ENCODE results near the gene FAM124A. TPM values are rescaled to one million over a fixed set of nuclear protein-coding genes. Genes with fewer than 3 reads are reported as not detected.

The FAM124A gene
- polyA plus RNA-seq, 2 of the 4 experiments (the other 2 are of a cell fraction): 1.5 to 1.6 TPM

GRCh38 chr13:51261610-51262249, 39.5 kb downstream of the FAM124A start:
- ATAC-seq (no peak), DNase-seq (ENCODE audit: low read depth in 1 of 2, low spot score in 1 of 2) (no peak), FAIRE-seq (no peak)
- ChIA-PET CTCF (interaction anchor here (1.0 to 1.2 kb wide), 2 partner anchors 9 to 24 kb away, joined by 4 read pairs; no protein-coding TSS in a partner anchor), POLR2A (no interaction called here)
- H3K4me1 ChIP-seq: no peaks in the 10 kb centered on the region
- WGBS (ENCODE audit: missing lambda C conversion rate): 83% methylated on average over 5 of the region's 5 CpGs
- no peak overlapping the region for H3K27ac ChIP-seq
- TF ChIP-seq E2F6 (IDR thresholded peaks at IDR 0.05; ENCODE audit: borderline replicate concordance, low read depth) (no peak), EHF (CRISPR knock-in tag; IDR thresholded peaks at IDR 0.05) (no peak), SMC3 (IDR thresholded peaks at IDR 0.05) (no peak), RCOR1 (IDR thresholded peaks at IDR 0.05; ENCODE audit: low read depth, low read length) (no peak), HEYL (CRISPR knock-in tag; IDR thresholded peaks at IDR 0.05) (no peak), FOSL2 (IDR thresholded peaks at IDR 0.05) (no peak), FOSL2 (CRISPR knock-in tag; IDR thresholded peaks at IDR 0.05) (no peak), ZNF302 (CRISPR knock-in tag; IDR thresholded peaks at IDR 0.05) (no peak), NFE2L2 (conservative IDR thresholded peaks at IDR 0.05; ENCODE audit: low read length) (no peak), MAX (IDR thresholded peaks at IDR 0.05) (no peak), RFX5 (IDR thresholded peaks at IDR 0.05) (no peak), MAZ (IDR thresholded peaks at IDR 0.05; ENCODE audit: borderline replicate concordance, low read depth, low read length) (no peak), BCL3 (IDR thresholded peaks at IDR 0.05) (no peak), POLR2AphosphoS2 (conservative IDR thresholded peaks at IDR 0.05; ENCODE audit: low read length) (no peak), HOXB5 (CRISPR knock-in tag; IDR thresholded peaks at IDR 0.05) (no peak), MYC (IDR thresholded peaks at IDR 0.05; ENCODE audit: borderline replicate concordance, low read length) (no peak), MAFK (IDR thresholded peaks at IDR 0.05; ENCODE audit: partially characterized antibody) (no peak), EP300 (IDR thresholded peaks at IDR 0.05) (no peak), CEBPB (IDR thresholded peaks at IDR 0.05) (no peak), CBX2 (IDR thresholded peaks at IDR 0.05; ENCODE audit: borderline replicate concordance, low read depth) (no peak)
- no peaks in the 10 kb centered on the region for H3K9me3 ChIP-seq
- no peak overlapping the region for H3K4me2 ChIP-seq
- no peak overlapping the region for H3K4me3 ChIP-seq

- H3K4me3 ChIP-seq: no peak overlapping the region
- ChIA-PET POLR2A (no interaction called here), CTCF (interaction anchor here (1.2 to 5.8 kb wide), 2 partner anchors 10 to 24 kb away, joined by 4 to 30 read pairs; no protein-coding TSS in a partner anchor)
- no peak for FAIRE-seq
- no peak overlapping the region for H3K4me2 ChIP-seq
- ATAC-seq: peak; percentile 47 to 66; a peak in 4 of 6 replicates
- H3K9me3 ChIP-seq: no peaks in the 10 kb centered on the region
- WGBS (ENCODE audit: missing lambda C conversion rate): 74% methylated on average over 4 of the region's 8 CpGs
- DNase-seq (ENCODE audit: low read depth in 1 of 2, low spot score in 1 of 2): no peak
- no peak for TF ChIP-seq MAFK (IDR thresholded peaks at IDR 0.05; ENCODE audit: partially characterized antibody)
- TF ChIP-seq RAD21 (conservative IDR thresholded peaks at IDR 0.05 in 1 of 2, IDR thresholded peaks at IDR 0.05 in 1 of 2): no peak
- no peak for TF ChIP-seq FOSB (CRISPR knock-in tag; IDR thresholded peaks at IDR 0.05)
- no peak for TF ChIP-seq E2F6 (IDR thresholded peaks at IDR 0.05; ENCODE audit: borderline replicate concordance, low read depth)
- no peak for TF ChIP-seq CTCF (IDR thresholded peaks at IDR 0.05)
- no peak for TF ChIP-seq GATA3 (IDR thresholded peaks at IDR 0.05; ENCODE audit: borderline replicate concordance)
- no peak for TF ChIP-seq USF2 (IDR thresholded peaks at IDR 0.05)
- no peak for TF ChIP-seq CHD4 (IDR thresholded peaks at IDR 0.05; ENCODE audit: borderline replicate concordance)
- TF ChIP-seq KDM1A (IDR thresholded peaks at IDR 0.05; ENCODE audit: low read depth): no peak
- no peak for TF ChIP-seq ZFP36 (IDR thresholded peaks at IDR 0.05; ENCODE audit: borderline replicate concordance, partially characterized antibody)
- no peaks in the 10 kb centered on the region for H3K4me1 ChIP-seq
- H3K27ac ChIP-seq: no peak overlapping the region
Measured at GRCh38 chr13:51262501-51263211, 40.5 kb downstream of the FAM124A start.
